Coronary artery (tissue), 2 donors: ENCODE measurements around the gene GMDS.

ENCODE experiments used
- DNase-seq: peaks from one replicate; pipeline ENCODE4 v3.0.0-alpha.2; 2017; ENCODE audit warnings: low spot score
- H3K27ac ChIP-seq, 2 donors: fragments of 200-600 bp; sonication (generic); one replicate each; pipeline ENCODE4 v1.5.1; 2016 to 2019
- H3K4me3 ChIP-seq: fragments of 200-600 bp; sonication (generic); 2 replicates; pipeline ENCODE4 v1.5.1; 2016; ENCODE audit warnings: mild to moderate bottlenecking, moderate library complexity
- TF ChIP-seq, protein P1 (sequence below): fragments of 200-600 bp; sonication (generic); IDR thresholded peaks from one replicate; pipeline ENCODE4 v1.5.1; 2019; ENCODE audit warnings: antibody characterized with exemption

GMDS gene

DNA sequence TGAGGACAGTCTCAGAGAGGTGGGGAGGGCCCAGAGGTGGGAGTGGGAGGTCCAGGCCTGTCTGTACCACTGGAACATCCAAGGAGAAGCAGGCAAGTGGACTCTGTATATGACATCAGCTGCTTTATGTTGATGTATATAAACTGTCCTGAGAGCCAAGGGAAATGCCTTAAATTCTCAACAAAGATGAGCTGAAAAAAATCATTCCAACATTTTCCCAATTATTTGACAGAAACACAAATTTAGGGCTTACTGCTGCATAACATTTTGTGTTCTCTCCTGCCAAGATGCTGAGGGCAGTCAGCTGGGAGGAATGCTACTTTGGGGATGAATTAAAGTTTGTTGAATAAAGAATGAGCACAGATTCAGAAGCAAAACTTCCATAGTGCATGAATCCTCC, 582.9 kb downstream of the GMDS start:
- TF ChIP-seq, protein P1, sequence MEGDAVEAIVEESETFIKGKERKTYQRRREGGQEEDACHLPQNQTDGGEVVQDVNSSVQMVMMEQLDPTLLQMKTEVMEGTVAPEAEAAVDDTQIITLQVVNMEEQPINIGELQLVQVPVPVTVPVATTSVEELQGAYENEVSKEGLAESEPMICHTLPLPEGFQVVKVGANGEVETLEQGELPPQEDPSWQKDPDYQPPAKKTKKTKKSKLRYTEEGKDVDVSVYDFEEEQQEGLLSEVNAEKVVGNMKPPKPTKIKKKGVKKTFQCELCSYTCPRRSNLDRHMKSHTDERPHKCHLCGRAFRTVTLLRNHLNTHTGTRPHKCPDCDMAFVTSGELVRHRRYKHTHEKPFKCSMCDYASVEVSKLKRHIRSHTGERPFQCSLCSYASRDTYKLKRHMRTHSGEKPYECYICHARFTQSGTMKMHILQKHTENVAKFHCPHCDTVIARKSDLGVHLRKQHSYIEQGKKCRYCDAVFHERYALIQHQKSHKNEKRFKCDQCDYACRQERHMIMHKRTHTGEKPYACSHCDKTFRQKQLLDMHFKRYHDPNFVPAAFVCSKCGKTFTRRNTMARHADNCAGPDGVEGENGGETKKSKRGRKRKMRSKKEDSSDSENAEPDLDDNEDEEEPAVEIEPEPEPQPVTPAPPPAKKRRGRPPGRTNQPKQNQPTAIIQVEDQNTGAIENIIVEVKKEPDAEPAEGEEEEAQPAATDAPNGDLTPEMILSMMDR = no peak
- H3K27ac ChIP-seq = peak overlapping the region in 1 of 2 donors; percentile 48
- no peak for DNase-seq

DNA sequence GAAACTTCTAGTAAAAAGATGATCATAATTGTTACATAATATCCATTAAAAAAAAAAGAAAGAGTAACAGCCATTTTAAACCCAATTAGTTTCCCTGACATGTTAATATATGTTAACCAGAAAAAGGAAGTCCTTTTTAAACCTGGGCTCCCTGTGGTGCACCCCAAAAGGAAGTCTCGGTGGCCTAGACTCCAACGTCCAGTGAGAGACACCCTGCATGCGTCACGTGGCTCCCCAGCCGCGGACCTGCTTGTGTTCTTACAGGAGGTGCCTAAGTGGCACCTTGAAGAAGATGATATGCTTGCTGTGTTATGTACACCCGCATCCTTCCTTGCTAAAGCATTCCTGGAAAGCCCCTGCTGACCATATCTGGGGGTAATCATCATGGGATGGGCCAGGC, 585.6 kb downstream of the GMDS start:
- H3K4me3 ChIP-seq = no peak overlapping the region
- H3K27ac ChIP-seq = no peak overlapping the region
- no peak for DNase-seq
- TF ChIP-seq, protein P1 = no peak

More for the DNA sequence above, 582.9 kb downstream of the GMDS start:
- H3K4me3 ChIP-seq = no peak overlapping the region

DNA sequence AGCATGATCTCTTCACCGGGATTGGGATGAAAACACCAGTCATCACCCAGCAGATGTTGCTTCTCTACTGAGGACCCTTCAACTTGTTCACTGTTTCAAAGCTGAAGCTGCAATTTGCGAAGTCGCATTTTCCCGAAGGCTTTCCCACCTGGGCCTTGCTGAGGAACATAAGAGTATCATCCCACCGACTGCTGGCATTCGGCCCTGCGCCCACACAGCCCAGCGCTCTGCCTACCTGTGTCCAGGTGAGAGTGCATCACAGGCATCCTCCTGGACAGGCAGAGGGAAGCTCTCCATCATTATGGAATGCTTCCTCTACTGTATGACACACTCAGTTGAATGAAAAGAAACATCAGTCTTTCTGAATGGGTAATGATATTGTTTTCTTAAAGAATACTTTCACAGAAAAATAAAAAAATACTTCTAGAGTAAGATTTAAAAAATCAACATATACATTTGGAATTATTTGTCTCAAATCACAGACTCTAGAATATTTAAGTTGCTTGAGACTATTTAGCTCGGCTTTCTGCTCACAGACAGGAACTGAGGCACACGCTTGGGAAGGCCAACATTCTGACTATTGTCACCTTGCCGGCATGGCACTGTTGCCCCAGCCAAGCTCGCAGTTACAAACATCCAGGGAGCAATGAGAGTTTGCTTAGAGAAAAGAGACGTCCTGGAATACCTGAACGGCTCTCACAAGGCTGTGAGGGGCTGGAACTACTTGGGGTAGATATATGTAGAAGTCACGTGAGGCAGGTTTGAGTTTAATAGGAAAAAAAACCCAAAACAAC, 587.0 kb downstream of the GMDS start:
- DNase-seq = no peak
- Histone ChIP-seq H3K4me3 (no peak overlapping the region), H3K27ac (no peak overlapping the region)
- TF ChIP-seq, protein P1 = no peak

DNA sequence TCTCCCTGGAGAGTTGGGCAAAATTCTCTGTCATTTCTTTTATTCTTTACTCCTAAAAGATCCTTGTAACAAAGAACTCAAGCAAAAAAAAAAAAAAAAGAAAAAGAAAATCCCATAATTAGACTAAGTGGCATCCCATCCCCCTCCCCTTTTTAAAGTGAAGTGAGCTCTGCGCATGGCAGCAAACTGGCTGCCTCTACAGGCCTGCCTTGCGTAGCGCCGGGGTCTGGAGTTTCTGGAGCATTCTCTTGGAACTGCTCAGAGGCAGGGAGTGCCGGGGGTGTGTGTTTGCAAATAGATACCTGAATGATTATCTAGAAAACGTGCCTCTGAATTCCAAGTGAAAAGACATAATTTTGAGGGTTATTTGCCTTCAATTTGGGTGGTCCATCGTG, 587.6 kb downstream of the GMDS start:
- TF ChIP-seq, protein P1 = no peak
- Histone ChIP-seq H3K4me3 (no peak overlapping the region), H3K27ac (no peak overlapping the region)
- no peak for DNase-seq

DNA sequence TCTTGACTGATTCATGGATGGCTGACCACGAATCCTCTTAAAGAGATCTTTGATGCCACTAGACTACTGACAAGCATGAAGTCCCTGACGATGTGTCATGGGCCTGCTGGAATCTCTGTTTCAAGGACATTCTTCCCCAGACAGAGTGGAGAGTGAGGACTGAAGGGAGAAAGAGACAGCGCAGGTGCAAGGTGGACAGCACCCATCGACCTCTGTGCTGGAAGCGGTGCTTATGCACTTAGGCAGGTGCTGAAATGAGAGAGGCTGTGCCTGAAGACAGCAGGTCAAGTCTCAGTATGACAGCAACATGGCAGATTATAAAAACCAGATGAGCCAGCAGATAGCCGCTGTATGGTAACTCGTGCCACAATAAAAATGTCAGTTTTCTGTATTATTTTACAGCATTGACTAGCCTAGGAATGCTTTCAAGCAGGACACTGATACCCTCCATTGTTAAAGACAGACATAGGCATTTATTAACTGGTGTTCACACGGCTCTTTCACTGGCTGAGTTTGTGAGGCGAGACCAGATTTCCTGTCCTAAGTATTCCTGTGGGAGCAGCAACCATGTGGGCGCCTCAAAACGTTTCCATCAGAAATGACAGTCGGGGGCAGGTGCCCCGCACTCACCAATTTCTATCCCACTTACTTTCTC, 588.2 kb downstream of the GMDS start:
- Histone ChIP-seq H3K4me3 (no peak overlapping the region), H3K27ac (no peak overlapping the region)
- TF ChIP-seq, protein P1 = no peak
- no peak for DNase-seq

DNA sequence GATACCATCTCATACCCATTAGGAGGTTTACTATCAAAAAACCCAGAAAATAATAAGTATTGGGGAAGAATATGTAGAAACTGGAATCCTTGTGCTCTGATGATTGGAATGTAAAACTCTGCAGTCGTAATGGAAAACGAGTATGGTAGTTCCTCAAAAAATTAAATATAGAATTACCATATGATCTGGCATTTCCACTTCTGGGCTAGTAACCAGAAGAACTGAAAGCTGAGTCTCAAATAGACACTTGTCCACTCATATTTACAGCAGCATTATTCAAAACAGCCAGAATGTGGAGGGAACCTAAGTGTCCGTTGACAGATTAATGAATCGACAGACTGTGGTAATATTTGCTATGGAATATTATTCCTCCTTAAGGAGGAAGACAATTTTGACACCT, 591.4 kb downstream of the GMDS start:
- H3K27ac ChIP-seq = no peak overlapping the region
- no peak for DNase-seq

More for the DNA sequence above, 591.4 kb downstream of the GMDS start:
- TF ChIP-seq, protein P1 = no peak
- H3K4me3 ChIP-seq = no peak overlapping the region
